Epithelial cell of proximal tubule (primary cell): ENCODE measurements around the gene DAW1. TPM values are rescaled to one million over a fixed set of nuclear protein-coding genes. Genes with fewer than 3 reads are reported as not detected.
A peak's percentile ranks its signal among the peaks of the same experiment; 100 is the strongest.

Source experiments
- DNase-seq: peaks from one replicate; pipeline ENCODE4 v3.0.0-alpha.2; 2011; ENCODE audit warnings: low read depth
- H3K4me3 ChIP-seq: 2 replicates; pipeline ENCODE4 v1.5.1; 2011; ENCODE audit warnings: low read depth, mild to moderate bottlenecking, low read length
- CTCF ChIP-seq: conservative IDR thresholded peaks from 2 replicates; pipeline ENCODE4 v1.5.1; 2012; ENCODE audit warnings: low read depth, mild to moderate bottlenecking, low read length
- total RNA-seq: library from RNA; depleted of rRNA; stranded (reverse); fragments of >200 nt; gene quantifications from 2 replicates; pipeline ENCODE4 v1.2.3, GENCODE V29; 2015

Gene DAW1
- total RNA-seq, 1 donor from 2014 or later, result 1.6 TPM

- no peak for TF ChIP-seq CTCF
- peak; percentile 33 for DNase-seq
- H3K4me3 ChIP-seq, result no peak overlapping the region
Measured at GRCh38 chr2:227848586-227848985, 22.8 kb upstream of the DAW1 start.

DNA sequence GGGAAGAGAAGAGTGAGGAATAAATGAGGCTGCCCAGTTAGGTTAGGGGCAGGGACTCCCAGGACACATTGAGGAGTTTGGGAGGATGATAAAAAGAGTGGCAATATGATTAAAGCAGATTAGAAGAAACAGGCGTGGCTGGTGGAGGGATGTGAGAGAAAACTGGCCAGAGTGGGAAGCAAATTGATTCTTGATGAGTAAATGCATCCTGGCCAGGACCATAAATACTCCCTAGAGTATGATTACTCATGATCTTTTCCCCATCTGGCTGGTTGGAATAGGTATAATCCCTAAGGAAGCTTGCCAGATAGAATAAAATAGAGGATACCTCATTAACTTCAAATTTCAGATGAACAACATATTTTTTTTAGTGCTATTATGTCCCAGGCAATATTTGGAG, 21.5 kb upstream of the DAW1 start:
- no peak for DNase-seq

GRCh38 chr2:227853204-227853629, 18.2 kb upstream of the DAW1 start:
- H3K4me3 ChIP-seq, result no peak overlapping the region
- TF ChIP-seq CTCF, result no peak
- peak; percentile 99 for DNase-seq

More for the DNA sequence above, 21.5 kb upstream of the DAW1 start:
- H3K4me3 ChIP-seq, result no peak overlapping the region
- TF ChIP-seq CTCF, result no peak

DNA sequence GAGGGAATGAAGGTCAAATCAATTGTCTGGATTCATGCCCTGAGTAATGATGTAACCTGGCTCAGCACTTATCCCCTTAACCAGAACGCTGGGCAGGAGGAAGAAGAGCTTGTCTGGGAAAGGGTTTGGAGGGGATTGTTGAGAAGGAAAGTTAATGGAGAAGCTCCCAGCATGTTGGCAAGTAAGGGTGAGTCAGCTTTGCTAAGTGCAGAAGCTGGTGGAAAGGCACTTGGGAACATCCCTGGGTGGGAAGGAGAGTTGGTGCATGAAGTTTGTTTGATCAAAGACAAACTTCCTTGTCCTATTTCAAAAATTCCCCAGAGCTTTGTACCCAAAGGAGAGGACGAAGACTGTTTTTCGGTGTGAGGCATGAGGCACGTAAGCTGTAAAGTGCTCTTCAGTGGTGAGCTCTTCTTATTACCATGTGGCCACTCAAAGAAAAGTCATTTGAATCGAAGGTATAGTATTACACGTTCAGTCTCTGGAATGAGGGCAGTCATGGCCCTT, 17.6 kb upstream of the DAW1 start:
- H3K4me3 ChIP-seq, result no peak overlapping the region
- peak; percentile 98 for DNase-seq
- no peak for TF ChIP-seq CTCF

DNA sequence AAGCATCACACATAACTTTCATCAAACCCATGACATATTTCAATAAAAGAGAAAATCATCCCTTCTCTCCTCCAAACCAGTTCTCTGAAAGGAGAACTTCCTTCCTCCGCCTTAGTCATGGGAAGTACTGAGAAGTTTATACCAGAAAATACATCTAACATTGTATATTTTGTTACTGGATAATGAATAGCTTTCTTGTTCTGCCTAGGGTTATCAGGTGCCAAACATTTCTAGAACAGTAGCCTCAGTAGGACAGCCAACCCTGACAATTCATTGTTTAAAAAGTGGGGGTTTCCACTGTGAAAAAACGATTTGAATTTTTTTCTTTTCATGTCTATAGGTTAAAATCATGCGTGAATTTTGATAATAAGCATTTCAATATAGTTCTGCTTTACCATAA, 16.0 kb upstream of the DAW1 start:
- no peak overlapping the region for H3K4me3 ChIP-seq
- no peak for DNase-seq
- TF ChIP-seq CTCF, result no peak

DNA sequence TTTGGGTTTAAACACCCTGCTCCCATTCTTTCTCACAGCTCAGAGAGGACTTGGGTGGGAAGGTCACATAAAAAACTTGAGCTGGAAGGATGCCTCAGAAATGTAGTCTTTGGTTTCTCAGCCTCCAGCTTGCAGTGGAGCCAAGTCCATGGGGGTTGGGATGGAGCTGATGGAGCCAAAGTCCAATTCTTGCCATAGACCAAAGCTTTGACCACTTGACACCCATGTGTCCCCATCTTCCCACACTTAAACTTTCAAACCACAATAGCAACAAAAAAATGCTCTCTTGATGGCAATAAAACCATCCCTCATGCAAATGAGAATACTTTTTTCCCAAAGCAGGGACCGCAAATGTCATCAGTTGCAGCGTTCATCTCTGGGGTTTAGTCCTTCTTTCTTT, 14.7 kb upstream of the DAW1 start:
- DNase-seq, result no peak
- no peak for TF ChIP-seq CTCF
- no peak overlapping the region for H3K4me3 ChIP-seq

DNA sequence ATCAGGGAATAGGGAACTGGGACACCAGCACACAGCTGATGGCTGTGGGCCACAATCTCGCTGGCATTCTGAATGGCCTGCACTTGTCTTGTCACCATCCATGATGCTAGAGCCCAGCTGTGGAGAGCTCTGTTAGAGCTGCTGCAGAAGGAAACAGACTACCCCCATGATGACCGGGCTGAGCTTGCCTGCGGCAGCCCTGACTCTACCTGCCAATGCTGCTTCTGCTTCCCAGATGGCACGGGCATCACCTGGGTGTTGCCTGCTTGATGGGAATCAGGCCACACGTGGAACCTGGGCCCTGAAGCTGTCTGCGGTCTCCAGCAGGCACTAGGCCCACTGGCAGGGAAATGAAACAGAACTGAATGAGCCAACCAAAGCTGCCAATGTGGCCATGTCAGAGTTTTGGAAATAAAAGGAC, 11.2 kb upstream of the DAW1 start:
- no peak for TF ChIP-seq CTCF
- no peak for DNase-seq
- no peak overlapping the region for H3K4me3 ChIP-seq
